ENCODE results near the gene PTPRR. TPM values are rescaled to one million over a fixed set of nuclear protein-coding genes. Genes with fewer than 3 reads are reported as not detected.

The PTPRR gene
- total RNA-seq, 2 donors from 2014 or later: 0.32 to 2.4 TPM

DNA sequence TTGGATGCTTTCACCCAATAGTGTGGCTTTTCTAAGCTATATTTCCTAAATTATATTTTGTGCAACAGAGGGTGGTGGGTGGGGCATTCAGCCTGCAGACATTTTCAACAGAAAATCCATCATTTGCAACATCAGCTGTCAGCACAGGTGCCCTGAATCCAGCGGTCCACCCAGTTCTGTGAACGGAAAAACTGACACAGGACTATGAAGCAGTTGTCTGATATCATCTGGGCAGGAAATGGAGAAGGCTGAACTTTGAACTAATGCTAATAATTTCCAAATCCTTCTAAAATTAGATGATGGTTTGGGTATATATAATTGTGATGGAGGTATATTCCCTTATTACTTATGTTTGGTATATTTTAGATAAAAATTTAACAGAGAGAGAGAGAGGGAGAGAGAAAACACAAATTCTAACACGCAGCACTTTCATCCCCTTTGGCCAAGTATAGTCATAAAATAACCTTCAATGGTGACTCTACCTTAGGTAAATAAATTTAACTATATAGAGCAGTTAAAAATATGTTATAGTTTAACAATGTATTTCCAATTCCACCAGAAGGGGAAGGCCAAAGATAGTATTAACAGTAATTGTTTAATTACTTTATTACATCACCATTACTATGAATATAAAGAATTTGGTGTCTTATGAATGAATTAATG is 225.0 kb downstream of the PTPRR start:
- WGBS: 51% methylated on average over 3 of the region's 3 CpGs

DNA sequence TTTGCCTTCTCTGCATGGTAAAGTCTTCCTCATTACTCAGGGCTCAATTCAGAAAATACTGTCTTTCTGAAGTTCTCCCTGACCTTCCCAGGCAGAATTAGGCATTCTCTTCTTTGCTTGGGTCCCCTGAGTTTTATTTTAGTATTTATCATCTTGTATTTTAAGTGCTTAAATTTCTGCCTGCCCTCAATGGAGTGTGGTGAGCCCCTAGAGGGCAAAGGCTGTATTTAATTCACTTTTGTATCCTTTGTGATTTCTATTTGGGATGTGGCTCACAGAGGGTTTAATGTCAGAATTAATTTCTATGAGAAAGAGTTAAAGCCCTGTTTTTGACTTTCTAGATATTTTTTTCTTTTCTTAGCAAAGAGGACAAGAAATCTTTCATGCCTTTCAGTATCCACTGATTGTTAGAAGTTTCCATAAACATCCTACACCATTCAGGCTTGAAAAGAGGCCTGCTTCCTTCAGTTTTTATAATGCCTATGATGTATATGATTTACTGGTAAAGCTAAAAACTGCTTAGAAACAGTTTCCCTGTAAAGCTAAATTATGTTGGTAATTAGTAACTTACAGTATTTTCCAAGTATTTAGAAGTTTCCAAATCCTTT is 227.8 kb downstream of the PTPRR start:
- Histone ChIP-seq H3K27me3 (replicated peaks; ENCODE audit: insufficient read depth) (no peaks in the 10 kb centered on the region), H3K27ac (no peak overlapping the region), H3K4me3 (no peak overlapping the region), H3K9me3 (no peaks in the 10 kb centered on the region), H3K4me1 (replicated peaks) (no peaks in the 10 kb centered on the region), H3K36me3 (no peaks in the 10 kb centered on the region)
- TF ChIP-seq, protein P1, sequence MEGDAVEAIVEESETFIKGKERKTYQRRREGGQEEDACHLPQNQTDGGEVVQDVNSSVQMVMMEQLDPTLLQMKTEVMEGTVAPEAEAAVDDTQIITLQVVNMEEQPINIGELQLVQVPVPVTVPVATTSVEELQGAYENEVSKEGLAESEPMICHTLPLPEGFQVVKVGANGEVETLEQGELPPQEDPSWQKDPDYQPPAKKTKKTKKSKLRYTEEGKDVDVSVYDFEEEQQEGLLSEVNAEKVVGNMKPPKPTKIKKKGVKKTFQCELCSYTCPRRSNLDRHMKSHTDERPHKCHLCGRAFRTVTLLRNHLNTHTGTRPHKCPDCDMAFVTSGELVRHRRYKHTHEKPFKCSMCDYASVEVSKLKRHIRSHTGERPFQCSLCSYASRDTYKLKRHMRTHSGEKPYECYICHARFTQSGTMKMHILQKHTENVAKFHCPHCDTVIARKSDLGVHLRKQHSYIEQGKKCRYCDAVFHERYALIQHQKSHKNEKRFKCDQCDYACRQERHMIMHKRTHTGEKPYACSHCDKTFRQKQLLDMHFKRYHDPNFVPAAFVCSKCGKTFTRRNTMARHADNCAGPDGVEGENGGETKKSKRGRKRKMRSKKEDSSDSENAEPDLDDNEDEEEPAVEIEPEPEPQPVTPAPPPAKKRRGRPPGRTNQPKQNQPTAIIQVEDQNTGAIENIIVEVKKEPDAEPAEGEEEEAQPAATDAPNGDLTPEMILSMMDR (IDR thresholded peaks at IDR 0.05): peak in 2 of 4 experiments; percentile 13 to 38
- TF ChIP-seq POLR2AphosphoS5 (IDR thresholded peaks at IDR 0.05): no peak
- no peak for DNase-seq (ENCODE audit: low spot score)
- intact Hi-C loops (cut with DNase I): no loop called here

More for the DNA sequence above, 225.0 kb downstream of the PTPRR start:
- Histone ChIP-seq H3K36me3 (no peaks in the 10 kb centered on the region), H3K4me1 (replicated peaks) (no peaks in the 10 kb centered on the region), H3K27me3 (replicated peaks; ENCODE audit: insufficient read depth) (no peaks in the 10 kb centered on the region), H3K27ac (no peak overlapping the region), H3K9me3 (no peaks in the 10 kb centered on the region), H3K4me3 (no peak overlapping the region)
- intact Hi-C loops (cut with DNase I): no loop called here
- no peak for DNase-seq (ENCODE audit: low spot score)
- TF ChIP-seq POLR2AphosphoS5 (IDR thresholded peaks at IDR 0.05) (no peak), POLR2A (IDR thresholded peaks at IDR 0.05) (no peak)
- TF ChIP-seq, protein P1 (IDR thresholded peaks at IDR 0.05): no peak

DNA sequence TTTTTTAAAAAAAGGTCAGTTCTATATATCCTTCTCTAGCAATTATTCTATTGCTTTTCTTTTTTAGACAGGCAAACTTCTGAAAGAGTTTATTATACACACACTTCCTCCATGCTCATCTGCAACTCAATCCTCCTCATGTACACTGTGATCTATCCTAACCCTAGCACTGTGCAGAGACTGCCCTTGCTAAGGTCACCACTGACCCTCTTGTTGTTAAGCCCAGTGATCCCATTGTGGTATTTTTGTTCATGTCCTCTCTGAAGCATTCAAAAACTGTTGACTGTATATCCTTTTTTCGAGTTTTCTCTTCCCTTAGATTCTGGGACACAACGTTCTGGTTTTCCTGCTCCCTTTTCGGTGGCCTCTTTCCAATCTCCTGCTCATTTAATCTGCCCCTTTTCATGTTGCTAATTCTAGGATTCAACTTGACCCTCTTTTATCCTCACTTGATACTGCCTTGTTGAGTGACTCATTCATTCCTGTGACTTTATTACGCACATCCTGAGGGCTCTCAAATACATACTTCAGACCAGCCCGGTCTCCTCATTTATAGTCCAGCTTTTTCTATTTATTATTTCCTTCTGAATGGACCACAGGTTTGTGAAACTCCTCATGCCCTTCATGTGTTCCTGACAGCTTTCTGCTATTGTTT is 229.4 kb downstream of the PTPRR start:
- H3K27ac ChIP-seq: no peak overlapping the region
- peak; percentile 28 for TF ChIP-seq POLR2AphosphoS5 (IDR thresholded peaks at IDR 0.05)
- TF ChIP-seq, protein P1 (IDR thresholded peaks at IDR 0.05): no peak
- TF ChIP-seq POLR2A (IDR thresholded peaks at IDR 0.05): no peak
- H3K4me1 ChIP-seq (replicated peaks): no peaks in the 10 kb centered on the region
- WGBS: 63% methylated on average over 5 of the region's 5 CpGs
- H3K36me3 ChIP-seq: no peaks in the 10 kb centered on the region
- intact Hi-C loops (cut with DNase I): no loop called here
- no peaks in the 10 kb centered on the region for H3K9me3 ChIP-seq
- no peaks in the 10 kb centered on the region for H3K27me3 ChIP-seq (replicated peaks; ENCODE audit: insufficient read depth)
- no peak for DNase-seq (ENCODE audit: low spot score)
- no peak overlapping the region for H3K4me3 ChIP-seq

DNA sequence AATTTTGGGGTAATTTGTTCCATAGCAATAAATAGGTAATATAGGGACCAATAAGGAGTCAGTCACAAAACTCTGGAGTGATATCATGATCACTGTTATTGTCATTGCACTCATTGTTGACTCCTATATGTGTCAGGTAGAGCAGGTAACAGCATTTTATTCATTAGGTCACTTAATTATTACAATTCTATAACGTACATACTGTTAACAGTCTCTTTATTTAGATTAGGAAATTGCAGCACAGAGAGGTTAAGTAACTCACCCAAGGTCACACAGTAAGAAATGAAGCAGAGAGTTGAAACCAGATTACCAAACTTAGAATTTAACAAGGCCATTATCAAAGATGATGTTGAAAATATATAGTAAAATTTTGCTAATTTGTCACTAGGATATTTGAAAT is 233.6 kb downstream of the PTPRR start:
- no peaks in the 10 kb centered on the region for H3K27me3 ChIP-seq (replicated peaks; ENCODE audit: insufficient read depth)
- 69% methylated on average over 1 of the region's 1 CpG for WGBS

More for the DNA sequence above, 233.6 kb downstream of the PTPRR start:
- Histone ChIP-seq H3K27ac (no peak overlapping the region), H3K4me3 (no peak overlapping the region), H3K36me3 (no peaks in the 10 kb centered on the region), H3K4me1 (replicated peaks) (no peaks in the 10 kb centered on the region), H3K9me3 (no peaks in the 10 kb centered on the region)
- intact Hi-C loops (cut with DNase I): no loop called here
- TF ChIP-seq POLR2AphosphoS5 (IDR thresholded peaks at IDR 0.05): no peak
- TF ChIP-seq POLR2A (IDR thresholded peaks at IDR 0.05): no peak
- TF ChIP-seq, protein P1 (IDR thresholded peaks at IDR 0.05): no peak
- DNase-seq (ENCODE audit: low spot score): no peak

Data from prostate gland (tissue), 2 donors.